ENCODE results near the gene C12orf43.

- TF ChIP-seq CTCF (IDR thresholded peaks at IDR 0.05): no peak
- no peak for TF ChIP-seq EZH2 (IDR thresholded peaks at IDR 0.05; ENCODE audit: borderline replicate concordance, insufficient read depth, low read depth, low read length, poor library complexity, severe bottlenecking)
Observed at GRCh38 chr12:121061831-121062230, 45.5 kb upstream of the C12orf43 start.
